ENCODE data around the gene WWOX.

The WWOX gene

DNA sequence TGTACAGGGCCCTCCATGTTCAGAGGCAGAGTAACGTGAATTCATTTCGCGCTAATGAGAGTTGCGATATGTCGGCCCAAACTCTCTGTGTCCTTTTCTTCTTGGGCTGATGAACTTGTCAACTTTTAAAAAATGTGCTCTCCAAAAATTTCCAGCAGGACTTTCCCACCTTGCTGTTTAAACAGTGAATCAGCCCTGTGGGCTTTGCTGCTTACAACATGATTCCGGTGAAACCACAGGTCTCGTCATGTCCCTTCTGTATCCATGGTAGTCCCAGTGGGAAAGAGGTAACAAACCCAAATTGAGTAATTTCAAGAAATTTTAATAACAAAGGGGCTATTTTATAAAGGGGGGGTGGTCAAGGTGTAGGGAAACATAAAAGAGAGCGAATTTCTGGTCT is 888.2 kb downstream of the WWOX start:
- no peak for DNase-seq (ENCODE audit: low read depth in 3 of 3)

DNA sequence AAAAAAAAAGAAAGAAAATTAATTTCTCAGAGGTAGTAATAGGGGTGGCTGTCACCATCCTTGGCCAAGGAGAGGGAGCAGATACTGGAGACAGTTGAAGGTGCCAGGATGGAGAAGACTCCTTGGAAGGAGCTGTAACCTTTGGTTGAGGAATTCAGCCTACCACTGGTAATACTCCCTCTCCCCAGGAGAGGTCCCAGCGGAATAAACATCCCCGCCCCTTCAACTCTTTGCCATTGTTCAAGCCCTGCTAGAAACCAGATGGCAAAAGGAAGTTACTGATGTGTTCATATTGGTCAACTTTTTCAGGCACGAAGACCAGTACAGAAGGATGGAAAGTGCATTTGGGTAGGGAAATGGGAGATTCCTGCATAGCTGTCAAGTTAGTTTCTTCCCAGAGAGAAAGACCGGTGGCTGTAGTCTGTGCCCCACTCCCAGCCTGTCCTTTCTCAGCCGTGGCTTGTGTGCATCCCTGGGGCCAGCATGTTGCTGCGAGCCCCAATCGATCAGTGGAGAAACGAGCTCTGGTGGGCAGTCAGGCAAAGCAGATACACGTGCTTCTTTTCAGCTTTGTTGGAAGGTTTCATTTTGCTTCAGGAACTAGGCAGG is 889.0 kb downstream of the WWOX start:
- no peak for DNase-seq (ENCODE audit: low read depth in 3 of 3)

DNA sequence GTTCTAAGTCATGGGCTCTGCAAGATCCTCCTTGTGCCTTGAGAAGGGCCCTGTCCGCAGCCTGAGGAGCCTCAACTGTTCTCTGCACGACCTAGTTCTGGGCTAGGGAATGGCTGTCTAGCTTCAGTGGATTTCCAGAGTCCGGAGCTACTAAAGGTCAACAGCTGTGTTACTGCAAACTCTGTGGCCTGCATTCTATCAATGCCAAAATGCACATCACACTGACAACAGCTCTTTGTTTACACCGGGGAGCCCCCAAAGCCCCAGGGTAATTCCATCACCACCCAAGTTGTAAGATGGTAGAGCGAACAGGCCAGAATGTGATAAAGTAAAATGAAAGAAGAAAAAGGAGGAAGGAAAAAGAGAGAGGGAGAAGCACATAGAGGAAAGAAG is 890.9 kb downstream of the WWOX start:
- no peak for DNase-seq (ENCODE audit: low read depth in 3 of 3)

DNA sequence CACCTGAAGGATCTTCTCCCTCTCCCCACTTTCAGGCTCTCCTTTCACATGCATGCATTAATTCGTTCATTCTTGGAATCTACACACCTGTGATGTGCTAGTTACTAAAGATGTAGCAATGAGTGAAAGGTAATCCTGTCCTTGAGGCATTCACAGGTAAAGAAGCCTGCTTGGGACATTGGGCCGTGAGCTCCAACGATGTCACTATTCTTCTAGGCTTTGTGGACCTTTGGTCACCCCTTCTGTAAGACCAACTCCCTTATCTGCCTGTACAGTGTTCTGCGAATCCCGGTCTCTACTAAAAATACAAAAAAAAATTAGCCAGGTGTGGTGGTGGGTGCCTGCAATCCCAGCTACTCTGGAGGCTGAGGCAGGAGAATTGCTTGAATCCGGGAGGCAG is 892.5 kb downstream of the WWOX start:
- DNase-seq (ENCODE audit: low read depth in 3 of 3) = no peak

DNA sequence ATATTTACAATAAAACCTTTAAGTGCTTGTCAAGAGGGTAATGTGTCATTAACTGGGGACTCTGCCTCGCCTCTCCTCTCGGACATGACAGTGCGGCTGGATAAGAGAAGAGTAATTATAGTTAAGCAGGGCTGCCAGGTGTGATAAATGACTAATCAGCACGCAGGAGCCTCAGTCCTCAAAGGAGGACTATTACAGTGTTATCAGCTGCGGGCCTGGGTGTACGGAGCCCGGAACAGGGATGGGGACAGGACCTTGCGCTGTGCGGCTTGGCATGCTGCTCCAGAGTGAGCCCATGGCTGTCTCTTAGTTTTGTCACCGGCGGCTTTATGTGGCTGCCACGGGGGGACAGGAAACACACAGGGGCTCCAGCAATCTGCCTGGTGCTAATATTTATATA is 893.9 kb downstream of the WWOX start:
- no peak for DNase-seq (ENCODE audit: low read depth in 3 of 3)

DNA sequence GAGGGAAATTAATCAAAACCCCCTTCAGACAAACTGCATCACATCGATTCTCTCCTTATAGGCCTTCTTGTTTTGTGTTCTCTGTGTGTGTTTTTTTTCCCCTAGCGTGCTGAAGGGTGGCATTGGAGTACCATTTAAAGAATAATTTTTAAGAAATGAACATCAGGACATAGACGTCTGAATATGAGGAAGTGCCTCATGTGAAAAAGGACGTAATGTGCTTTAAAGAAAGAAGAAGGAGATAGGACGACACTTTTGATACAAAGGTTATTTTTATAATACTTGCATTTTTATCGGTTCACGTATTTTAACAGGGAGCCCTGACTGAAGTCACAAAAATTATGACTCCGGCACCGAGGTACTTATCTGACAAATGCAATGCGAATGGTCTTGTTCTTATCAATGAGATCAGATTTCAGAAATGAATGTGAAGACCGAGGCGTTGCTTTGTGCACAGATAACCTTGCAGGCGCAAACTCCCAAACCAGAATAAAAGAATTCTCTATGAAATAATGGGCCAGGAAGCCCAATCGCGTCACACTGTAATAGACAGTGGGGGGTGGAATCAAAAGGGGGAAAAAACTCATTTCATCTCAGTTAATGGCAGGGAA is 894.8 kb downstream of the WWOX start:
- DNase-seq (ENCODE audit: low read depth in 3 of 3) = no peak

DNA sequence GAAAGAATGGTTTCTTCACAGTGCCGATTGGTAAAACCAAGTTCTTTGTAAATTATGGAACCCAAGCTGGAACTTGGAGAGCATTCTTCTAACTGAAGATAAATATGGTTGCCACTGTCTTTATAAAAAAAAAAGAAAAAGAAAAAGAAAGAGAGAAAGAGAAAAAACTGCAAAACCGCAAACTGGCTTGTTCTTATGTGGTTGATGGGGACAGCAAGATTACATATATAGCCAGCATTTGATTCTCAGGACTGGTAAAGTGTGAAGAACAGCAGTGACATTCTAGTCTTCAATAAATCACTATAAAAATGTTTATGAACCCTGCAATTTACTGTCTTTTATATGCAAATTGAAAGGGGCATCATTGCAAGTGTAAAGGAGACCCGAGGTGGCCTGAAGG is 896.0 kb downstream of the WWOX start:
- DNase-seq (ENCODE audit: low read depth in 3 of 3) = no peak

DNA sequence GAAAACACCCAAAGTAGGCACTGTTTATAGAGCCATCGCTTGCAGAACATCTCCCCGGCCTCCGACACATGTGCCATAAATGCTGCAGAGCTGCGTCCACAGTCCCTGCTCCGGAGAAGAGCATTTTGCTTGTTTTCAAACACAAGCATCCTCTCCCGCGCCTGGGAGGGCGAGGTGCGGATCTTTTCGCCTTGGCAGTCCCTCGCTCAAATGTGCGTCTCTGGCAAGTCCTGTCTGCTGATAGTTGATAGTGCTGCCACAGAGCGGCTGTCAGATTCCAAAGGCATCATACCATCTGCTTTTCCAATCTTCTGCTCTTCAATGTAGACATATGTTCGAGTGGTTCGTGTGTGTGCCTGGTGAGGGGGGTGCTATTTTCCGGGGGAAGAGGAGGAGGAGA is 897.3 kb downstream of the WWOX start:
- DNase-seq (ENCODE audit: low read depth in 3 of 3) = no peak

DNA sequence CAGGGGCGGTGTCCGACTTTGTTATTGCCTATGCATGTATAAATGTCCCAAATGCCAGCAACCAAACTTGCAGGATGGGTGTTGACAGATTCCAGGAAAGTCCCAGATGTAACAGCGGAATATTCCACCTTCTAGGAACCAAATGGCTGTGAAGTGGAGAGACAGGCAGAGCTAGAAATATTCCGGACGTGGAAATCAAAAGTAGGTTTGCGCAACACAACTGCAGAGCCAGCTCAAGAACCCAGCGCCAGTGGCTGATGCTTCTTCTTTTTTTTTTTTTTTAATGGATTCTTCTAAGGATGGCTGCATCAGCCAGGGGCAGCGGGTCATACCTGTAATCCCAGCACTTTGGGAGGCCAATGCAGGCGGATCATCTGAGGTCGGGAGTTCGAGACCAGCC is 899.4 kb downstream of the WWOX start:
- no peak for DNase-seq (ENCODE audit: low read depth in 3 of 3)

DNA sequence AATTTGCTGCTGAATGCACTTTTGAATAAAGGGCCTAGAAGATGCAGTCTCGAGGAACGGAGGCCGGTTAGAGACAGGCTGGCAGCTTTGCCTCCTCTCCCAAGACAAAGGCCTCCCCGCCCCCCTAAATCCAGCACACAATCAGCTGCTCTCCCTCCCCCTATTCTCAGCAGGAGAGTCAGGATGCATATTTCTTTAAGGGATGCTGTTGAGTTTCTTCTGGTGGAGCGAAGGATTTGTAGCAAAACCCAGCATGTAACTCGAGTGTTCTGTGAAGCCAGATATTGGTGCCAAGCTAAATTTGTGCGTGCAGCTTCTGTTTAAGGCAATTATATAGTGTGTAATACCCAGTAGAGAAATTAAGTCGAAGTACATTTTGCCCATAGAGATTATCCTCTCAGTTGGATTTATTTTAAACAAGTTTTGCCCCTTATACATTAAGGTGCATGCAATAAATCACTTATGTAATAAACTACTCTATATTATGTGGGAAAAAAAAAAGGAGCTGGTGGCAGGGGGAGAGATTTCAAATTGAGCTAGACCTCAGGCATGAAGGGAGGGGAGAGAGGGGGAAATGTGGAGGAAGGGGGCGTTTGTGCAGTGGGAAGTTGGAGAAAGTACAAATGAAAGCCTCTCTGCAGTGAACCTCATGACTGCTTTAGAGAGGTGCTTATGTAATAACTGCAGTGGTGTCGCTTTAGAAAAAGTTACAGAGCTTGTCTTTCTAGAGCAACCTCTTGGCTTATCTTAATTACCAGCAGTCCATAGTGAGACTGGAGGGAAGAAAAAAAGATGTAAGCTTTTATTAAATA is 901.9 kb downstream of the WWOX start:
- no peak for DNase-seq (ENCODE audit: low read depth in 3 of 3)

DNA sequence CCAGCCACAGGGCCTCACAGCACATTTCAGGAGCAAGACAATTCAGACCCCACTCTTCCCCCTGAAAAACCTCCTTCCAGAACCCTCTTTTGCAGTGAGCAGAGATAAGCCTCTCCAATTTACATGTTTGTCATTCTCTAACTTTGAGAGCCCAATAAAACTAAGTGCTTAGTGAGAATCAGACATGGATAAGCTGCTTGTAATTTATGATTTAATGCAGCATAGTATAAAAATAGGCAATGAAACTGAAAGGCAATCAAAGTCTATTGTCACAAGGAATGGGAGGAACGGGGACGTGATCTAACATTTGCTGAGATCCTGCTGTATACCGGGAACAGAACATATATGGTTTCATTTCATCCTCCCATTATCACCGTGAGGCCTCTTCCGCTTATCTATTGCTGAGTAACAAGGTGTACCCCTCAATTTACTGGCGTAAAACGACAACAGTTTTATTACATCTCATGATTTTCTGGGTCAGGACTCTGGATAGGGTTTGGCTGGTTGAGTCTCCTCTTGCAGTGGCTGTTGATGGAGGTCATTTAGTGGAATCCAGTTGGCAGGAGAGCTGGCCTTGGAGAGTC is 903.7 kb downstream of the WWOX start:
- DNase-seq (ENCODE audit: low read depth in 3 of 3) = no peak

DNA sequence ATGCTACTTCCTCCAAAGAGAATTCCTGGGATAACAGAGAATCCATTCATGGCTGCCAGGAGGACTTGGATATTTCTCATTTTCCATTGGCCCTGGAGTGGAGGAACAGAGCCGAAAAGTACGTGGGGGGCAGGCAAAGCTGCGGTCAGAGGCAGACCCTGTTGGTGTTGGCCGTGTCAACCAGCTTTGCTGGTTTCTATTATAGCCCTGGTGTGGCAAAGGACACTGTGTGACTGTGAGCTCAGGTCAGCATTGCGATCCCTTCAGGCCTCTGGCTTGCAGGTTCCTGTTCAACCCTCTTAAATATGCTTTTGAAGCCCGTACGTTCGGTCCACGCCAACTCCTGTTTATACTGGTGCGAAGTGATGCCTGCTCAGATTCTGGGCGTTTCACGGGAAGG is 904.9 kb downstream of the WWOX start:
- DNase-seq (ENCODE audit: low read depth in 3 of 3) = no peak

DNA sequence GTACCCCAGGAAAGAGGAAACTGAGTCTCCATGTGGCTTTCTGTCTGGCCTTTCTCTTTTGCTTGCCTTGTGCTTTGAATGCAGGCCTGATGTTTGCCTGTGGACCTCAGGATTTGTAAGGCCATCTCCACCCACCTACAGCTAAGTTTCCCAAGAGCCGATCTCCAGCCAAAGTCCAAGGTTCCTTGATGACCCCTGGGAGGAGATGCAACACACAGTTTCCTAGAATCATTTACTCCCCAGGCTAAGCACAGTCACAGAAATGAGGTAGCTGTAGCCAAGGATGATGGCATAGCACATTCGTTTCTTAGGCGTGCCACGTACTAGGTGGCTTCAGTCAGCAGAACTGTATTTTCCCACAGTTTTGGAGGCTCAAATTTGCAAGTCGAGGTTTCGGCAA is 905.6 kb downstream of the WWOX start:
- DNase-seq (ENCODE audit: low read depth in 3 of 3) = no peak

DNA sequence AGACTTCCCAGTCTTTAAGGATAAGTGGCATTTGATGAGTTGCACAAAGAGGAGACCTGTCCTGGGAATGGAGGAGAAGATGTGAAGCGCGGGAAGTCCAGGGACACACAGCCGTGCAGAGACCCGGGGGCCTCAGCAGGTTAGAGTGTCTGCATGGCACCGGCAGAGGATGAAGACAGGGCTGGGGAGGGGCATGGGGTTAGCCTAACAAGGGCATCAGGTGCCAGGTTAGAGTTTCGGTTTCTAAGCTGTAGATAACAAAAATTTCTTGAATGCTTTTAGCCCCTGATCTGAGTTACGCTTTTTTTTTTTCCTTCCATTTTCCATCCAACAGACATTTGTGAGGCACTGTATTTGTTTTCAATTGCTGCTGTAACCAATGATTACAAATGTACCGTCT is 906.8 kb downstream of the WWOX start:
- DNase-seq (ENCODE audit: low read depth in 3 of 3) = no peak

DNA sequence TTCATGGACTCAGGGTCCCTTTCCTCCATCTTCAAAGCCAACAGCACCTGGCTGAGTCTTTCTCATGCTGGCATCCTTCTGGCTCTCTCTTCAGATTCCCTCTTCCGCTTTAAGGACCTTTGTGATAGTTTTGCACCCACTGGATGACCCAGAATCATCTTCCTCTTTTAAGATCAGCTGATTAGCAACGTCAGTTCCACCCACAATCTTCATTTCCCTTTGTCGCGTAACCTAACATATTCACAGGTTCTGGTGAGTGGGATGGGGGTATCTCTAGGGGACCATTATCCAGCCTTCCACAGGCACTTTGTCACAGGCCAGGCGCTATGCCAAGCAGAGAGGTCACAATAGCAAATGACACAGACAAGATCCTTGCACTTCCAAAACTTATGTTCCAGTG is 907.3 kb downstream of the WWOX start:
- DNase-seq (ENCODE audit: low read depth in 3 of 3) = no peak

DNA sequence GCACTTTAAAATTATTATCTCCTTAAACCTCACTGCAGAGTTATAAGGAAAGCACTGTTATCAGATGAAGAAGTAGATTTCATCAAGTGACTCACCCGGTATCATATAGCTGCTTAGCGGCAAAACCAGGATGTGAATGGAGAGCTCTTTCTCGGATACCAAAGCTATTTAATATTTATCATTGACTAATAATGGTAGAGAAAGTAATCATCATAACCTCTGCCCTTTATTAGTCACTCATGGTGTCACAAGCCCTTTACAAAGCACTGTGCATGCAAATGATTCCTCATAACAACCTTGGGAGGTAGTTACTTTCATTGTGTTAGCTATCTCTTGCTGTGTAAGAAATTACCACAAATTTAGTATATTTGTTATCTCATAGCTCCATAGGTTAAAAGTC is 908.2 kb downstream of the WWOX start:
- no peak for DNase-seq (ENCODE audit: low read depth in 3 of 3)

DNA sequence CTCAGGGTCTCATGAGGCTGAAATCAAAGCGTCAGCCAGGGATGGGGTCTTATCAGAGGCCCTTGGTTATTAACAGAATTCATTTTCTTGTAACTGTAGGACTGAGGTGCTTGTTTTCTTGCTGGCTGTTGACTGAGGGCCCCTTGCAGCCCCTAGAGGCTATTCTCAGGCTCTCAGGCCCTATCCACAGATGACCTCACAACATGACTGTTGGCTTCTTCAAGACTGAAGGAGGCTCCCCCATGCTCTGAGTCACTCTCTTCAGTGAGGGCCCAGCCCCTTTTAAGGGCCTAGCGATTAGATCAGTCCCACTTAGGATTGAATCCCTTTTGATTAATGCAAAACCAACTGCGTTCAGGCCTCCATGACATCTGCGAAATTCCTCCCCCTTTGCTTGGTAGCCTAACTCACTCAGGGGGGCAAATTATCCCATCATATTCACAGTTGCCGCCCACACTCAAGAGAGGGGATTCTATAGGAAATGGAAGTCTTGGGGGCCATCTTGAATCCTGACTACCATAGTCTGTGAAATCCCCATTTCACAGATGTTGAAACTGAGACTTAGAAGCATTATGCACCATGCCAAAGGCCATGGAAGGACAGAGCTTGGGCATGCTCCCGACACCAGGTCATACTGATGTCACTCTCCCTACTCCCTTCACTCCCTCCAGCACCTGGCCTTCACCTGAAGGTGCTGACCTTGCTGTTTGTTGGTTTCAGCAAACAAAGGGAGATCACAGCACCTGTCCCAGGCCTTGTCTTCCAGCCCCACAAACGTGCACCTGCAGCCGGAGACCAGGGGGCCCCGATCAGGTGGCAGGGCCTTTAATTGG is 908.8 kb downstream of the WWOX start:
- no peak for DNase-seq (ENCODE audit: low read depth in 3 of 3)

DNA sequence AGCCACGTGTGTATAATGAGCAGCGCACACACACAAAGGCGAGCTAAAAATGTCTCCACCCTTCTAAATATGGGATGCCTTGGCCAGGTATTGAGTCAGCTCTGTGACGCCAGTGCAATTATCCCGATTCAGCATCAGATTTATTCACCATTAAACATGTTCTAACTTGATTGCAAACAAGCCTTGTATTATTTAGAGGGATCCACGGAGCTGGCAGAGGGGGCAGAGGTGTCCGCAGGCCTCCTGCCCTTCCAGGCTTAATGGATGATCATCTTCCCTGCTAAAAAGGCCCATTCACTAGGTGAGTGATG is 909.4 kb downstream of the WWOX start:
- no peak for DNase-seq (ENCODE audit: low read depth in 3 of 3)

DNA sequence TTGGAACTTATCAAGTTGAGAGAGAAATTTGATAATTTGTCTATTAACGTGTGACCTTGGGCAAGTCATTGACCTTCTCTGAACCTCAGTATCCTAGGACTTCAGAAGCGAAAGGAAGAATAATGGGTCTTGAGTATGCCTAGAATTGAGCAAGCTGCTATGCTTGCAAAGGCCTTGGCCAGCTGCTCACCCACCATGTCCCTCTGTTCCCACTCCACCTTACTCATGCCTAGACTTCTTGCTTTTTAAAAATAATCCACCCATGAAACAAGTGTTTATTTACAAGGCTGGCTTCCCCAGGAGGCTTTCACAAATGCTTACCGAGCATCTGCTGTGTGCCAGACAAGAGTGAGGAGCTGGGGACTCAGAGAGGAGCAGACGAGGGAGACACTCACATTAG is 910.4 kb downstream of the WWOX start:
- DNase-seq (ENCODE audit: low read depth in 3 of 3) = no peak

DNA sequence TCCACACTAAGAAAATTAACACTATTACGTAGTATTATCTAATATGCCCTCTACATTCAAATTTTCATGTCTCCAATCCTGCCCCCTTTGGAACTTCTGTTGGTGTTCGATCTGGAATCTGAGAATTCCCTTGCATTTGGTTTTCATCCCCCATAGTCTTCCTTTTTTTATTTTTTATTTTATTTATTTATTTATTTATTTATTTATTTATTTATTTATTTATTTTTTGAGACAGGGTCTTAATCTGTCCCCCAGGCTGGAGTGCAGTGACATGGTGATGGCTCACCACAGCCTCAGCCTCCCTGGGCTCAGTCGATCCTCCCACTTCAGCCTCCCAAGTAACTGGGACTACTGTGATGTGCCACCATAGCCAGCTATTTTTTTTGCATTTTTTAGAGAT is 911.8 kb downstream of the WWOX start:
- DNase-seq (ENCODE audit: low read depth in 3 of 3) = no peak

DNA sequence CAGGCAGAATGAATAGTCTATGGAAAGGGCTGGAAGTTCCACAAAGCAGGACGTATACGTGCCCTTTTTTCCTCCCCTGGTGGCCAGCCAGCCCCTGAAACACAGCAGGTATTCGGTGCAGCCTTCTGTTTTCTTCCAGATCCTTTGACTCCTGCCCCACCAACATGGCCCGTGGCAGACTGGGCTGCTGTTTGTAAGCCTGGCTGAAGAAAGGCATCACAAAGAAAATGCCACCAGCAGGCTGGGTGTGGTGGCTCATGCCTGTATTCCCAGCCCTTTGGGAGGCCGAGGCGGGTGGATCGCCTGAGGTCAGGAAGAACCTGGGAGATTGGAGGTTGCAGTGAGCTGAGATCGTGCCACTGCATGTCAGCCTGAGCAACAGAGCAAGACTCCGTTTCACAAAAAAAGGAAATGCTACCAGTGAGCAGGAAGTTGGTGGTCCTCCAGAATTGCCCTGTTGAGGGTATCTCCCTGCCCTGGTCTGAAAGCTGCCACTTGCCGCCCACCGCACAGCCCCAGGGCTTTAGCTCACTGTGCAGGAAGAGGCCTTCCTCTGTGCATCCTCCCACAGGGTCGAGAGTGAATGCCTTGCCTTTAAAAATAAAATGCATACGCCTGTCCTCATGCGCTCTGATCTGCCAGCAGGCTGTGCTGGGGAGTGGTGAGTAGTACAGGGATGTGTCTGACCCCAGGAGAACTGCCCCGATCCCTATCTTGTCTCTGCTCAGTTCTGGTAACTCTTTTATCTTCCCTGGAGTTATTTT is 913.4 kb downstream of the WWOX start:
- no peak for DNase-seq (ENCODE audit: low read depth in 3 of 3)
